ENCODE results near the gene ATG4D.
"Not testable (repeated sequence)": the region's sequence is repeated elsewhere in the genome, so short reads cannot be mapped to it uniquely, and the experiment has no call there.

ATG4D gene

GRCh38 chr19:10568062-10568825, 24.5 kb downstream of the ATG4D start:
- POLR2A ChIA-PET: no interaction called here
- CTCF ChIA-PET: interaction anchor here (0.6 to 5.6 kb wide), 10 partner anchors 13 to 296 kb away, joined by 3 to 46 read pairs (median 4); partner anchors contain the start of gene DNM2
- no peak for DNase-seq (ENCODE audit: extremely low spot score)
- TF ChIP-seq CTCF (IDR thresholded peaks at IDR 0.05; ENCODE audit: control extremely low read depth, extremely low read depth, low read depth, missing control alignments): no peak

GRCh38 chr19:10568826-10569651, 25.3 kb downstream of the ATG4D start, which contains the start of gene CDKN2D:
CDKN2D (minus strand) TSS chr19:10568979; CDS start chr19:10568653, 326 bp downstream.
- CTCF ChIA-PET: interaction anchor here (0.6 to 5.6 kb wide), 11 partner anchors 12 to 164 kb away, joined by 3 to 46 read pairs (median 4); partner anchors contain the start of gene QTRT1
- TF ChIP-seq CTCF (IDR thresholded peaks at IDR 0.05; ENCODE audit: control extremely low read depth, extremely low read depth, low read depth, missing control alignments): no peak
- DNase-seq (ENCODE audit: extremely low spot score): peak; percentile 94
- POLR2A ChIA-PET: no interaction called here

- POLR2A ChIA-PET: not testable (repeated sequence)
Observed at GRCh38 chr19:10573793-10574192, 30.1 kb downstream of the ATG4D start.

GRCh38 chr19:10574462-10574861, 30.8 kb downstream of the ATG4D start:
- no peak for DNase-seq (ENCODE audit: extremely low spot score)
- POLR2A ChIA-PET: no interaction called here
- CTCF ChIA-PET: interaction anchor here (1.5 kb wide), 1 partner anchor 91 kb away, joined by 5 read pairs; no protein-coding TSS in a partner anchor
- no peak for TF ChIP-seq CTCF (IDR thresholded peaks at IDR 0.05; ENCODE audit: control extremely low read depth, extremely low read depth, low read depth, missing control alignments)

More at GRCh38 chr19:10573793-10574192, 30.1 kb downstream of the ATG4D start:
- CTCF ChIA-PET: interaction anchor here (1.0 to 3.1 kb wide), 8 partner anchors 7 to 126 kb away, joined by 3 to 32 read pairs (median 8); partner anchors contain the start of gene S1PR5
- not testable (repeated sequence) for DNase-seq (ENCODE audit: extremely low spot score)

GRCh38 chr19:10575011-10575716, 31.5 kb downstream of the ATG4D start:
- ChIA-PET CTCF (interaction anchor here (1.5 to 8.7 kb wide), 3 partner anchors 69 to 125 kb away, joined by 5 to 161 read pairs (median 14); partner anchors contain the start of gene QTRT1), POLR2A (no interaction called here)
- no peak for DNase-seq (ENCODE audit: extremely low spot score)
- no peak for TF ChIP-seq CTCF (IDR thresholded peaks at IDR 0.05; ENCODE audit: control extremely low read depth, extremely low read depth, low read depth, missing control alignments)

GRCh38 chr19:10577951-10578350, 34.2 kb downstream of the ATG4D start:
- DNase-seq (ENCODE audit: extremely low spot score): no peak
- ChIA-PET CTCF (interaction anchor here (1.0 to 8.7 kb wide), 4 partner anchors 15 to 122 kb away, joined by 3 to 161 read pairs (median 60); partner anchors contain the start of gene QTRT1), POLR2A (no interaction called here)
- TF ChIP-seq CTCF (IDR thresholded peaks at IDR 0.05; ENCODE audit: control extremely low read depth, extremely low read depth, low read depth, missing control alignments): no peak

All from GM10248 (cell line).